ENCODE results near the gene CD247.

GRCh38 chr1:167432780-167433179, 85.5 kb downstream of the CD247 start:
- TF ChIP-seq CTCF (tag by site-specific recombination; IDR thresholded peaks at IDR 0.05): no peak
- no peak for TF ChIP-seq ZBTB8A (tag by site-specific recombination; IDR thresholded peaks at IDR 0.05)
- TF ChIP-seq SCRT1 (tag by site-specific recombination; IDR thresholded peaks at IDR 0.05; ENCODE audit: borderline replicate concordance): no peak
- TF ChIP-seq KLF7 (tag by site-specific recombination; IDR thresholded peaks at IDR 0.05; ENCODE audit: borderline replicate concordance): no peak
- no peak for TF ChIP-seq RBAK (tag by site-specific recombination; IDR thresholded peaks at IDR 0.05)
- no peak for TF ChIP-seq ATF2 (tag by site-specific recombination; IDR thresholded peaks at IDR 0.05; ENCODE audit: low read depth)
- TF ChIP-seq ZNF843 (tag by site-specific recombination; IDR thresholded peaks at IDR 0.05): no peak
- TF ChIP-seq ZNF26 (tag by site-specific recombination; IDR thresholded peaks at IDR 0.05): no peak
